ENCODE results near the gene RPUSD2.

RPUSD2 gene

GRCh38 chr15:40549894-40550293 lies 19.2 kb upstream of the RPUSD2 start:
- DNase-seq (ENCODE audit: insufficient read length, low spot score) (no peak), FAIRE-seq (no peak)
- no peak for TF ChIP-seq CTCF (IDR thresholded peaks at IDR 0.05; ENCODE audit: insufficient read depth, missing control alignments)

DNA sequence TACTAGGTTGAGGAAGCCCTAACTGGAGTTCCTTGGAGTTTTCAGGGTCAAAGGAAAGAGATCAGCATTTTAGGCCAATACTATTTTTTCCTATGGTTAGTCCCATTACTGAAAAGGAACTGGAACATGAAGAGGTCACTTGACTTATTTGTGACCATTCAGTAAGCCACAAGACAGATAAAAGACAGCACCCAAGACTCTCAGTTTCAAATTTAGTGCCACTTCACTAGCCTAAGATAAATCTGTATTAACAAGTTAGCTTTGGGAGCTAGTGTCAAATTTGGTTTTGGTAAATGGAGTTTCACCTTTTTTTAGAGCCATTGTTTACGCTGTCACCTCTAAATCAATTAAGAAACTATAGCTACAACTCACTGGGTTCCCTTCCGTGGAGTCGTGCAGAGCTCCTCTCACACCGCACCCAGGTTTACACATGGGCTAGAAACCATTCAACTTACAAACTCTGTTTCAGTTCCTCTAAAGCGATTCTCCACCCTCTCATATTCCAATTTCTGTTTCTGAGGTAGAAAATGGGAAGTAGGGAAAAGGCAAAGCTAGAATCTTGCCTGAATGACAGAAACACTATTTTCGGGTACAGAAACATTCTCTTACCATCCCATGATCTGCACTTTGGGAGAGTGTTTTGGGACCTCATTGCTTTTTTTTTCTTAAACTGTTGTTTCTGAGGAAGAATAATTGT lies 18.6 kb upstream of the RPUSD2 start:
- DNase-seq (ENCODE audit: insufficient read length, low spot score) (no peak), FAIRE-seq (no peak)
- TF ChIP-seq CTCF (IDR thresholded peaks at IDR 0.05; ENCODE audit: insufficient read depth, missing control alignments): no peak

DNA sequence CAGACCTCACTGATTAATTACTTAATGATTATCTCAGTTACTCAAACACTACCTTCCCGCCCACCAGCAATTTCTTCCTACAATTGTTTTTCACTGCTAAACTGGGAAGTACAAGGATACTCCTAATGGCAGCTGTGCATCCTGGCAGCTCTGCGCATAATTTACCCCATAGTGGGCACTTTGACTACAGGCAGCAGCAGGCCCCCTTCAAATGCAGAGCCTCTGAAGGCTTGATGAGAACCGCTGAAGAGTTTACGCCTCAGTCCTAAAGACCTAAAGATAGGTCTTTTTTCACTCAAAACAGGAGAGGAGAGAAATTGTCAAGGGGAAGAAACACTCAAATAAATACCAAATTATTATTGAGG lies 15.0 kb upstream of the RPUSD2 start:
- DNase-seq (ENCODE audit: insufficient read length, low spot score) (no peak), FAIRE-seq (no peak)
- TF ChIP-seq CTCF (IDR thresholded peaks at IDR 0.05; ENCODE audit: insufficient read depth, missing control alignments): no peak

GRCh38 chr15:40555876-40556275 lies 13.2 kb upstream of the RPUSD2 start:
- no peak for TF ChIP-seq CTCF (IDR thresholded peaks at IDR 0.05; ENCODE audit: insufficient read depth, missing control alignments)
- DNase-seq (ENCODE audit: insufficient read length, low spot score) (no peak), FAIRE-seq (no peak)

GRCh38 chr15:40558952-40559742 lies 10.0 kb upstream of the RPUSD2 start:
- FAIRE-seq (no peak), DNase-seq (ENCODE audit: insufficient read length, low spot score) (no peak)
- no peak for TF ChIP-seq CTCF (IDR thresholded peaks at IDR 0.05; ENCODE audit: insufficient read depth, missing control alignments)

- TF ChIP-seq CTCF (IDR thresholded peaks at IDR 0.05; ENCODE audit: insufficient read depth, missing control alignments): no peak
- no peak for FAIRE-seq
- DNase-seq (ENCODE audit: insufficient read length, low spot score): no peak
These were observed 6.4 kb upstream of the RPUSD2 start for GRCh38 chr15:40562691-40563090.

DNA sequence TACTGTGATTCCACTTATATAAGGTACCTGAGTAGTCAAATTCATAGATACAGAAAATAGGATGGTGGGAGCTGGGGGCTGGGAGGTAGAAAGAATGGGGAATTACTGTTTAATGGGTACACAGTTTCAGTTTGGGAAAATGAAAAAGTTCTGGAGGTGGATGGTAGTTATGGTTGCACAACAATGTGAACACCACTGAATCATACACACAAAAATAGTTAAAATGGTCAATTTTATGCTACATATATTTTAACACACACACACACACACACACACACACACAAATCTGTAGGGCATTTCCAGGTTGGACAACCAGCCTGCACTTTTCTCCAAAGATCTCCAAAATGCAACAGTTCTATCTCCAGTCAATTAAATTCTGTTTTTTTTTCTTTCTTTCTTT lies 5.7 kb upstream of the RPUSD2 start:
- TF ChIP-seq CTCF (IDR thresholded peaks at IDR 0.05; ENCODE audit: insufficient read depth, missing control alignments): no peak
- FAIRE-seq (no peak), DNase-seq (ENCODE audit: insufficient read length, low spot score) (no peak)

Data from D721Med (cell line).